Suprapubic skin (tissue), 3 donors: Measurements from ENCODE around the gene CCSER1.

Source experiments
- EP300 ChIP-seq: sonication (generic); formaldehyde crosslinking; IDR thresholded peaks from one replicate; pipeline ENCODE4 v1.6.1; 2017; ENCODE audit warnings: antibody characterized with exemption
- TF ChIP-seq, protein P1 (sequence below), 2 donors: fragments of 200-600 bp in 1 of 2; fragments of 450-650 bp in 1 of 2; sonication (generic) in 1 of 2; IDR thresholded peaks; one replicate each; pipeline ENCODE4 v1.5.1; 2016 to 2019; ENCODE audit warnings: antibody characterized with exemption in 2 of 2, mild to moderate bottlenecking in 1 of 2, moderate library complexity in 1 of 2

DNA sequence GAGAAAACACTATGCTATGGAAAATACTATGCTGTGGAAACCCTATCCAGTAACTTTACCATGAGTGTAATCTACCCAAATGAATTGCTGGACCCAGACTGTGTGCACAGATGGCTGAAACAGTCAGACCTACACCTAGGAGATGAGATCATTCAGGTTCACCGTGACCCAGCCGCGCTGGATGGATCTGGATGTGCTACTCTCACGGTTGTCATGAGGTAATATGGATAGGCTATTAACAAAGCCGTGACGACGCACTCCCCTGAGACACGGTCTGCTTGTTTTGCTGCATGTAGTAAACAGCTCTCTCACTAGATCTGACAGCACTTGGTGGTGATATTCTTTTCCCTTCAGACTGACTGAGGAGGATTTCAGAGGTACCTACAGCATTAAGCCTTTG, 1344.1 kb downstream of the CCSER1 start:
- TF ChIP-seq, protein P1, sequence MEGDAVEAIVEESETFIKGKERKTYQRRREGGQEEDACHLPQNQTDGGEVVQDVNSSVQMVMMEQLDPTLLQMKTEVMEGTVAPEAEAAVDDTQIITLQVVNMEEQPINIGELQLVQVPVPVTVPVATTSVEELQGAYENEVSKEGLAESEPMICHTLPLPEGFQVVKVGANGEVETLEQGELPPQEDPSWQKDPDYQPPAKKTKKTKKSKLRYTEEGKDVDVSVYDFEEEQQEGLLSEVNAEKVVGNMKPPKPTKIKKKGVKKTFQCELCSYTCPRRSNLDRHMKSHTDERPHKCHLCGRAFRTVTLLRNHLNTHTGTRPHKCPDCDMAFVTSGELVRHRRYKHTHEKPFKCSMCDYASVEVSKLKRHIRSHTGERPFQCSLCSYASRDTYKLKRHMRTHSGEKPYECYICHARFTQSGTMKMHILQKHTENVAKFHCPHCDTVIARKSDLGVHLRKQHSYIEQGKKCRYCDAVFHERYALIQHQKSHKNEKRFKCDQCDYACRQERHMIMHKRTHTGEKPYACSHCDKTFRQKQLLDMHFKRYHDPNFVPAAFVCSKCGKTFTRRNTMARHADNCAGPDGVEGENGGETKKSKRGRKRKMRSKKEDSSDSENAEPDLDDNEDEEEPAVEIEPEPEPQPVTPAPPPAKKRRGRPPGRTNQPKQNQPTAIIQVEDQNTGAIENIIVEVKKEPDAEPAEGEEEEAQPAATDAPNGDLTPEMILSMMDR (IDR thresholded peaks at IDR 0.05) = no peak
- TF ChIP-seq EP300 = no peak
